KMS-11 (cell line): Measurements from ENCODE around the gene CASD1.

Experiments
- H2AFZ ChIP-seq: fragments of 200-600 bp; sonication (generic); 2 replicates; pipeline ENCODE4 v1.6.1; 2016; ENCODE audit warnings: antibody characterized with exemption, mixed run types, low read depth
- H3K27ac ChIP-seq: fragments of 200-600 bp; sonication (generic); 2 replicates; pipeline ENCODE4 v1.6.1; 2016; ENCODE audit warnings: mild to moderate bottlenecking, mixed run types
- H3K27me3 ChIP-seq: fragments of 200-600 bp; sonication (generic); 2 replicates; pipeline ENCODE4 v1.6.1; 2017; ENCODE audit warnings: mild to moderate bottlenecking, low read depth, mixed run types, moderate library complexity; ENCODE audit not compliant: insufficient read depth
- H3K36me3 ChIP-seq: fragments of 200-600 bp; sonication (generic); 2 replicates; pipeline ENCODE4 v1.6.1; 2017; ENCODE audit warnings: mild to moderate bottlenecking, mixed run types; ENCODE audit not compliant: insufficient read depth
- H3K4me1 ChIP-seq: fragments of 200-600 bp; sonication (generic); 2 replicates; pipeline ENCODE4 v1.6.1; 2016; ENCODE audit warnings: mild to moderate bottlenecking, low read depth, mixed run types; ENCODE audit not compliant: poor library complexity, severe bottlenecking
- H3K4me2 ChIP-seq: fragments of 200-600 bp; sonication (generic); 2 replicates; pipeline ENCODE4 v1.7.0; 2016; ENCODE audit warnings: mild to moderate bottlenecking, mixed run types
- H3K4me3 ChIP-seq: fragments of 200-600 bp; sonication (generic); IDR thresholded peaks from 2 replicates; pipeline ENCODE4 v1.6.1; 2017; ENCODE audit warnings: low read depth, low read length, mixed read lengths; ENCODE audit not compliant: insufficient read depth
- H3K79me2 ChIP-seq: fragments of 200-600 bp; sonication (generic); 2 replicates; pipeline ENCODE4 v1.6.1; 2016; ENCODE audit warnings: low read depth, mixed run types; ENCODE audit not compliant: insufficient read depth
- H3K9ac ChIP-seq: fragments of 200-600 bp; sonication (generic); 2 replicates; pipeline ENCODE4 v1.6.1; 2016; ENCODE audit warnings: mild to moderate bottlenecking, mixed run types
- H4K20me1 ChIP-seq: fragments of 200-600 bp; sonication (generic); 2 replicates; pipeline ENCODE4 v1.6.1; 2016; ENCODE audit warnings: mild to moderate bottlenecking, mixed run types; ENCODE audit not compliant: insufficient read depth
- CTCF ChIP-seq: fragments of 200-600 bp; sonication (generic); conservative IDR thresholded peaks from 2 replicates; pipeline ENCODE4 v1.6.1; 2017; ENCODE audit warnings: low read depth, mild to moderate bottlenecking, antibody characterized with exemption, low read length, moderate library complexity, mixed read lengths

CASD1 gene

DNA sequence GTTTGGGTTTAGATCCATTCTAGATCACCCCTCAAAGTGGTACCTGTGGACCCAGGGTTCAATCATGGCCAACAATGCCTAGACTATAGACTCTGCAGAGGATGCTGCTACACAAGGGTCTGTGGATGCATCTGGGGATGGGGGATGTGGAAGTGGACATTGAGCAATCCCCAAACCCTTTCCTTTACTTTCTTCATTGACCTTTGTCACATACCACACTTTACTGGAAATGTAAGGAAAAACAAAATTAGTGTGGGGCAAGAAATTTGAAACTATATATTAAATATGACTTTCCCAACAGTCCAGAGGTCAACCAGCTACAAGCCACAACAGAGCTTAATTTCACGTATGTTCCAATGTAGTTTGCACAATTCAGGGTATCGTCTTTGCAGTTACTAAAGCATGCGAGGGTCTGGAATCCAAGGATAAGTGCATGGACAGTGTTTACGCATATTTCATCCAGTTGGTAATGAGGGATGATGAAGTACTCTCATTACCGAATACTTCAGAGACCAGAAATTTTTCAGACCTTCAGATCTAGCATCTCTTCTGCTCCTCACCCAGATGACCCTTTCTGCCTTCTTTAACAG, 33.3 kb upstream of the CASD1 start:
- H3K4me2 ChIP-seq = no peak overlapping the region
- no peaks in the 10 kb centered on the region for H4K20me1 ChIP-seq
- no peak overlapping the region for H3K9ac ChIP-seq
- no peaks in the 10 kb centered on the region for H3K4me1 ChIP-seq
- no peak overlapping the region for H3K27ac ChIP-seq
- H3K27me3 ChIP-seq = no peaks in the 10 kb centered on the region
- no peak overlapping the region for H3K4me3 ChIP-seq
- H3K79me2 ChIP-seq = no peaks in the 10 kb centered on the region
- H3K36me3 ChIP-seq = no peaks in the 10 kb centered on the region
- no peak for TF ChIP-seq CTCF
- no peak overlapping the region for H2AFZ ChIP-seq

DNA sequence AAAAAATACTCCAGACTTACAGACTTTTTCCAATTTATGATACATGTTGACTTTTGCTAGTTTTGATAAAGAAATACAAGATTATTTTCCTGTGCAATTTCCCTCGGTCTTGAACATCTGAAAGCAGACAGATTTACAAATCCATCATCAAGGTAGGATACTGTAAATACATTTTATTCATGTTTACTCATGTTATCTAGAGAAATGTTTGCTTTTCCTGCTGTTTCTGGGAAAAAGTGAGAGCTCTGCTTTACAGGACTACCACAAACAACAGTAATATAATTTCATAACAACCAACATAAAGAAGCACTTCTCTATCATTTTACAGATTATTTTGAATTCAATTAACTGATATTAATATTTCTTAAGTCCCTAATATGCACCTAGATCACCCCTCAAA, 31.7 kb upstream of the CASD1 start:
- Histone ChIP-seq H3K9ac (no peak overlapping the region), H3K36me3 (no peaks in the 10 kb centered on the region), H3K27ac (no peak overlapping the region), H3K79me2 (no peaks in the 10 kb centered on the region), H3K4me3 (no peak overlapping the region), H2AFZ (no peak overlapping the region), H3K27me3 (no peaks in the 10 kb centered on the region), H3K4me1 (no peaks in the 10 kb centered on the region), H4K20me1 (no peaks in the 10 kb centered on the region), H3K4me2 (no peak overlapping the region)
- no peak for TF ChIP-seq CTCF

GRCh38 chr7:94478648-94479214, 30.9 kb upstream of the CASD1 start:
- Histone ChIP-seq H3K36me3 (no peaks in the 10 kb centered on the region), H4K20me1 (no peaks in the 10 kb centered on the region), H3K4me1 (no peaks in the 10 kb centered on the region), H3K27me3 (no peaks in the 10 kb centered on the region), H3K4me3 (no peak overlapping the region), H2AFZ (no peak overlapping the region), H3K4me2 (no peak overlapping the region), H3K79me2 (no peaks in the 10 kb centered on the region), H3K27ac (no peak overlapping the region), H3K9ac (no peak overlapping the region)
- no peak for TF ChIP-seq CTCF

GRCh38 chr7:94481279-94481678, 28.3 kb upstream of the CASD1 start:
- no peak overlapping the region for H3K4me2 ChIP-seq
- H3K4me3 ChIP-seq = no peak overlapping the region
- no peaks in the 10 kb centered on the region for H3K4me1 ChIP-seq
- H2AFZ ChIP-seq = no peak overlapping the region
- no peak for TF ChIP-seq CTCF
- no peaks in the 10 kb centered on the region for H3K27me3 ChIP-seq
- no peaks in the 10 kb centered on the region for H3K36me3 ChIP-seq
- no peak overlapping the region for H3K27ac ChIP-seq
- no peak overlapping the region for H3K9ac ChIP-seq
- no peaks in the 10 kb centered on the region for H4K20me1 ChIP-seq
- H3K79me2 ChIP-seq = no peaks in the 10 kb centered on the region
